ENCODE results near the gene BRD1. TPM values are rescaled to one million over a fixed set of nuclear protein-coding genes. Genes with fewer than 3 reads are reported as not detected.

The BRD1 gene
- total RNA-seq, 1 donor from 2014 or later, result 27.7 TPM

GRCh38 chr22:49845666-49846459 is 18.2 kb upstream of the BRD1 start:
- no peak for DNase-seq (ENCODE audit: low spot score)
- H3K4me3 Mint-ChIP-seq (ENCODE audit: unreplicated experiment), result no peak overlapping the region
- no peak overlapping the region for H3K27ac Mint-ChIP-seq (ENCODE audit: unreplicated experiment)
- no peak for TF ChIP-seq CTCF (IDR thresholded peaks at IDR 0.05)
- peaks cover 29% of the 10 kb centered on the region for H3K27me3 Mint-ChIP-seq (ENCODE audit: low read depth)
- peaks cover 3% of the 10 kb centered on the region for H3K4me1 Mint-ChIP-seq (ENCODE audit: low read depth)
- H3K9me3 Mint-ChIP-seq (ENCODE audit: low read depth), result no peaks in the 10 kb centered on the region
- H3K36me3 Mint-ChIP-seq (ENCODE audit: low read depth), result no peaks in the 10 kb centered on the region

GRCh38 chr22:49845241-49845640 is 17.6 kb upstream of the BRD1 start:
- no peaks in the 10 kb centered on the region for H3K36me3 Mint-ChIP-seq (ENCODE audit: low read depth)
- DNase-seq (ENCODE audit: low spot score), result no peak
- H3K4me1 Mint-ChIP-seq (ENCODE audit: low read depth), result peaks cover 3% of the 10 kb centered on the region
- no peaks in the 10 kb centered on the region for H3K9me3 Mint-ChIP-seq (ENCODE audit: low read depth)
- H3K27ac Mint-ChIP-seq (ENCODE audit: unreplicated experiment), result no peak overlapping the region
- TF ChIP-seq CTCF (IDR thresholded peaks at IDR 0.05), result no peak
- H3K4me3 Mint-ChIP-seq (ENCODE audit: unreplicated experiment), result no peak overlapping the region
- H3K27me3 Mint-ChIP-seq (ENCODE audit: low read depth), result peaks cover 24% of the 10 kb centered on the region

- Mint-ChIP-seq H3K27ac (ENCODE audit: unreplicated experiment) (no peak overlapping the region), H3K4me1 (ENCODE audit: low read depth) (no peaks in the 10 kb centered on the region), H3K9me3 (ENCODE audit: low read depth) (no peaks in the 10 kb centered on the region), H3K36me3 (ENCODE audit: low read depth) (no peaks in the 10 kb centered on the region), H3K4me3 (ENCODE audit: unreplicated experiment) (no peak overlapping the region), H3K27me3 (ENCODE audit: low read depth) (no peaks in the 10 kb centered on the region)
- TF ChIP-seq CTCF (IDR thresholded peaks at IDR 0.05), result no peak
- DNase-seq (ENCODE audit: low spot score), result no peak
Measured at GRCh38 chr22:49838771-49839717, 11.4 kb upstream of the BRD1 start.

- no peak overlapping the region for H3K4me3 Mint-ChIP-seq (ENCODE audit: unreplicated experiment)
- H3K36me3 Mint-ChIP-seq (ENCODE audit: low read depth), result peaks cover 6% of the 10 kb centered on the region
- no peaks in the 10 kb centered on the region for H3K4me1 Mint-ChIP-seq (ENCODE audit: low read depth)
- no peak for TF ChIP-seq CTCF (IDR thresholded peaks at IDR 0.05)
- no peak for DNase-seq (ENCODE audit: low spot score)
- no peak overlapping the region for H3K27ac Mint-ChIP-seq (ENCODE audit: unreplicated experiment)
- H3K9me3 Mint-ChIP-seq (ENCODE audit: low read depth), result peaks cover 19% of the 10 kb centered on the region
- H3K27me3 Mint-ChIP-seq (ENCODE audit: low read depth), result peaks cover 1% of the 10 kb centered on the region
Measured at GRCh38 chr22:49833340-49834007, 5.8 kb upstream of the BRD1 start.

All from chondrocyte (in vitro differentiated cells).